ENCODE data around the gene SFTPA1.
"Not testable (repeated sequence)": the region's sequence is repeated elsewhere in the genome, so short reads cannot be mapped to it uniquely, and the experiment has no call there.

The SFTPA1 gene

GRCh38 chr10:79595510-79595909 is 15.2 kb upstream of the SFTPA1 start:
- no peak overlapping the region for H3K4me3 ChIP-seq
- no peak for TF ChIP-seq CTCF (IDR thresholded peaks at IDR 0.05)
- DNase-seq (ENCODE audit: low spot score), result no peak
- no peak overlapping the region for H3K27ac ChIP-seq

GRCh38 chr10:79599644-79600043 is 11.1 kb upstream of the SFTPA1 start:
- not testable (repeated sequence) for H3K4me3 ChIP-seq; H3K27ac ChIP-seq; DNase-seq (ENCODE audit: low spot score)

GRCh38 chr10:79601939-79602338 is 8.8 kb upstream of the SFTPA1 start:
- no peak overlapping the region for H3K4me3 ChIP-seq
- DNase-seq (ENCODE audit: low spot score), result no peak

GRCh38 chr10:79602953-79603352 is 7.8 kb upstream of the SFTPA1 start:
- no peak overlapping the region for H3K27ac ChIP-seq
- no peak for TF ChIP-seq CTCF (IDR thresholded peaks at IDR 0.05)
- no peak overlapping the region for H3K4me3 ChIP-seq
- DNase-seq (ENCODE audit: low spot score), result no peak

More at GRCh38 chr10:79601939-79602338, 8.8 kb upstream of the SFTPA1 start:
- TF ChIP-seq CTCF (IDR thresholded peaks at IDR 0.05), result no peak
- H3K27ac ChIP-seq, result no peak overlapping the region

- no peak for TF ChIP-seq CTCF (IDR thresholded peaks at IDR 0.05)
- H3K27ac ChIP-seq, result no peak overlapping the region
- no peak for DNase-seq (ENCODE audit: low spot score)
- H3K4me3 ChIP-seq, result no peak overlapping the region
Observed at GRCh38 chr10:79604294-79604693, 6.4 kb upstream of the SFTPA1 start.

GRCh38 chr10:79605308-79605707 is 5.4 kb upstream of the SFTPA1 start:
- Histone ChIP-seq H3K4me3 (no peak overlapping the region), H3K27ac (no peak overlapping the region)
- DNase-seq (ENCODE audit: low spot score), result no peak
- no peak for TF ChIP-seq CTCF (IDR thresholded peaks at IDR 0.05)

GRCh38 chr10:79608505-79609375 is 2.0 kb upstream of the SFTPA1 start:
- Histone ChIP-seq H3K4me3 (no peak overlapping the region), H3K27ac (no peak overlapping the region)
- no peak for DNase-seq (ENCODE audit: low spot score)
- TF ChIP-seq CTCF (IDR thresholded peaks at IDR 0.05), result no peak

- not testable (repeated sequence) for DNase-seq (ENCODE audit: low spot score); H3K27ac ChIP-seq; H3K4me3 ChIP-seq
Observed at GRCh38 chr10:79611193-79611976, 646 bp downstream of the SFTPA1 start.
